Effector CD4-positive, alpha-beta T cell (primary cell): ENCODE data around the gene CXCR3.
A peak's percentile ranks its signal among the peaks of the same experiment; 100 is the strongest.
"Not testable (repeated sequence)": the region's sequence is repeated elsewhere in the genome, so short reads cannot be mapped to it uniquely, and the experiment has no call there.

Source experiments
- DNase-seq: peaks from one replicate; pipeline ENCODE4 v3.0.0-alpha.2; 2020

CXCR3 gene

DNA sequence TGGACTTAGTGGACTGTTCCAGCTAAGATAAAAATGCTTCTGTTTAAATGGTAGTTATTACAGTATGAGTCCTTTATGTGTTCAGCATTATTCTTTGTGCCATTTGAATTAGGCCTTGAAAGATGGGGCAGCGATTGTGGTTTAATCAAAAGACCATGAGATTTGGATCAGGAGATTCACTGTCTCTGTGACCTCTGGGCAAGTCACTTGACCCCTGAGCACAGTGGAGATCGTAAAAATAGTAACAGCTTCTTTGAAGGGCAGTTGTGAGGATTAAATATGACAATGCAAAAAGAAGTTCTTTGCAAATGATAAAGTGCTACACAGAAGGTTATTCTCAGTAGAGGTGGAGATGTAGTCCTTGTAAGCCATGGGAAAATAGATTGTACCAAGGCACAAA lies 10.8 kb downstream of the CXCR3 start:
- no peak for DNase-seq

DNA sequence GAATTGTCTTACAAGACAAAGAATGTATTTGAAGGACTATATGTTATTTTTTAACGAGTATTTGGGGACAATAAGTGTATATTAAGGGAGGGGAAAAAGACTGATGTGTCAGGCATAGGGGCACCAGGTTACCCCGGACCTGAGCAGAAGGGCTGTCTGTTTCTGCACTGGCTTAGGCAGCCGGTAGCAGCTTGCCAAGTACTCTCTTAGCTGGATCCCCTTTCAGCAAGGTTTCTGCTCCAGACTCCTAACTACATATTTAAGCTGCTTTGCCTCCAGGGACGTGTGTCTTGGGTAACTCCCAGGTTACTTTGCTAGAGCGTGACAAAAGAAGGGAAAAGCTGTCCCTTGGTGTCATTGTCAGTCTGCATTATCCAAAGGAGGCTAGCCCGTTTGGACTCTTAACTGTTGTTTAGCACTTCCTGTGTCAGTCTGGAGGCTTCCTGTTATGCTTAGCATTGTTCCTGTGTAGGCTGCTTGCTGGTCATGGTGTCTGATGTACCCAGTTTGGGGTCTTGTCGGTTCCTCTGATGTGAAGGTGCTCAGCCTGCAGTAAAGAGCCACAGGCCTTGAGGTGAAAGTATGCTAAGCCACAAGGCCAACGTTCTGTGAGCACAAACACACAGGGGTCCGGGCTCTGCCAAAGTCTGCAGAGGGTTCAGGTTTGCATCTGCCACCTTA lies 11.6 kb downstream of the CXCR3 start:
- peak; percentile 19 for DNase-seq

DNA sequence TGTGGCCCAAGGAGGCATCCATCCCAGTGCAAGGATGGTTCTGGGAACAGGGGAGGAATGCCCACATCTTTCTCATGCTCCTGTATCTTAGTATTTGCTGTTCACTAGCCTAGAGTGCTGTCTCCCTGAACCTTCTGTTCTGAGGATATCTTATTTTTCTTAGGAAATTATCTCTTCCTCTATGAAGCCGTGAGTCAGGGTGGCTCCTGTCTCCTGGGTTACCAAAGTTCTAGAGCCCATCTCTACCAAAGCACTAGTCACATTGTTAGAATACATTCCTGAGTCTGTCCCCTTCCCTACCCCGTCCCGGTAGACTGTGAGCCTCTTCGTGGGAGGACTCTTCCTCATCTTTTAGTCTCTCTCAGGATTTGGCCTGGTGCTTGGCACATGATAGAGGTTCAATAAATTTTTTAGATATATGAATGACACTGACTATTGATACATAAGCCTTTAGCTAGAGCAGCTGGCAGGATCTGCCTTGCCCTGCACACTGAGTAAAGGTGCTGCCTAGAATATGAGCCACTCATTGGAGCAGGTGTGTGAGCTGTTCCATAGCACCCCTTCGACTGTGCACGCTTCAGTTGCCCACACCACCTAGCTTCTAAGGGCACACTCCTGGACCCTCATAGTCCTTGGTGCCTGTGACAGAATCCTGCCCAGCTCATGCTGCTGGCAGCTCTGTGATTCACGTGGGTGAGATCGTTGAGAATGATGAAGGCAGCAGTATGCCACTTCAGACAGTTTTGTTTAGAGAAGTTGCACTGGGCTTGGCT lies 13.3 kb downstream of the CXCR3 start:
- DNase-seq: no peak

DNA sequence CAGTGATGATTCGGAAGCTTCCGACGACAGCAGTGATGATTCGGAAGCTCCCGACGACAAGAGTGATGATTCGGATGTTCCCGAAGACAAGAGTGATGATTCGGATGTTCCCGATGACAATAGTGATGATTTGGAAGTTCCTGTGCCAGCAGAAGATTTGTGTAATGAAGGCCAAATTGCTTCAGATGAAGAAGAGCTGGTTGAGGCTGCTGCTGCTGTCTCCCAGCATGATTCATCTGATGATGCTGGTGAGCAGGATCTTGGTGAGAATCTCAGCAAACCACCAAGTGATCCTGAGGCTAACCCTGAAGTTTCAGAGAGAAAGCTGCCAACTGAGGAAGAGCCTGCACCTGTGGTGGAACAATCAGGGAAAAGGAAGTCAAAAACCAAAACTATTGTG lies 14.2 kb downstream of the CXCR3 start:
- DNase-seq: no peak

DNA sequence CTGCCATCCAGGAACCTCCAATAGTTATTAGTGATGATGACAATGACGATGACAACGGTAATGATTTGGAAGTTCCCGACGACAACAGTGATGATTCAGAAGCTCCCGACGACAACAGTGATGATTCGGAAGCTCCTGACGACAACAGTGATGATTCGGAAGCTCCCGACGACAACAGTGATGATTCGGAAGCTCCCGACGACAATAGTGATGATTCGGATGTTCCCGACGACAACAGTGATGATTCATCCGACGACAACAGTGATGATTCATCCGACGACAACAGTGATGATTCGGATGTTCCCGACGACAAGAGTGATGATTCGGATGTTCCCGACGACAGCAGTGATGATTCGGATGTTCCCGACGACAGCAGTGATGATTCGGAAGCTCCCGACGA lies 14.7 kb downstream of the CXCR3 start:
- no peak for DNase-seq

DNA sequence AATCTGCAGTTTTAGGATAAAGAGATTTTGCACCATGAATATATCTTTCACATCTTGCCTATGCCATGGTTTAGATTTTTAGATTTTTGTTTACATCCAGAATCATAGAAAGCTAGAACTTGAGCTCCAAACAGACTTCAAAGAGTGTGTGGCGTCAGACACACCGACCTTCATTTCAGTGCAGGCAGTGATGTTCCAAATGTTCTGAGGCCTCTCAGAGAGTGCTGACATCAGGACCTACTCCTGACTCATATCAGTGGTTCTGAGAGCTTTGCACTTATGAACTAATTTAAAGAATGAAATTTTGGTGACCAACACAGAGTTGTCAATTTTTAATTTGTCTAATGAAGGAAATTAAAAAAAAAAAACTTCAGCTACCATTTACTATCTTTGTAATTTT lies 18.3 kb downstream of the CXCR3 start:
- no peak for DNase-seq

DNA sequence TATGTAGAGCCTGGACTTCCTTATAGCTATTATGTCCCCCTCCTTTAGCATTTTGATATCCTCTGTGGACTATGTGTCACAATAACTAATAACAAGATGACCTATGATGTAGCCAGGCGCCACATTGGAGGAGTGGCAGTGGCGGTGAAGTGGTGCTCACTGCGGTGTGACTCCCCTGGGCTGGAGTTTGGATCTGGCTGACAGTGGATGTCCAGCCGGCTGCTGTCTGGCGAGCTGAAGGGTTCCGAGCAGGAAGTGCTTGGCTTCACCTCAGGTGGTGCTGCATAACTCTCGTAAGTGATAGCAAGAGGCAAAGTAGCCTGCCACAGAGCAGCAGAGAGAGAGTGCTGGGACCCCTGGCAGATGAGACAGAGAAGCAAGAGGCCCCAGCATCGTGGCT lies 25.1 kb downstream of the CXCR3 start:
- DNase-seq: not testable (repeated sequence)

DNA sequence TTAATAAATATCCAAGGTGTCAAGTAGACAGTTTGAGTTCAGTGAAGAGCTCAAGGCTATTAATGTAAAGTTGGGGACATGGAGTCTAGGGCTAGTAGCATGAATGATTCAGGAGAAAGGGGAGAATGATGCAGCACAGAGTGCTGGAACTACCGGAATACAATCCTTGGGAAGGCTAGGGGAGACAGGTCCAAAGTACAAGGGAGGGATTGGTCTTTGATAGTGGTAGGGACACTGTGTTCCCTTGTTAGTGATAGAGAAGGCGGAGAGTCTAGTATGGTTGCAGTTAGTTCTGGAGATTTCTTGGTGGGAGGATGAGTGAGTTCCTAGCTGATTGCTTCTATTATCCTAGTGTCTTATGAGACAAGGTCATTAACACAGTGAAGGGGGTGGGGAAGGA lies 31.4 kb downstream of the CXCR3 start:
- DNase-seq: no peak

DNA sequence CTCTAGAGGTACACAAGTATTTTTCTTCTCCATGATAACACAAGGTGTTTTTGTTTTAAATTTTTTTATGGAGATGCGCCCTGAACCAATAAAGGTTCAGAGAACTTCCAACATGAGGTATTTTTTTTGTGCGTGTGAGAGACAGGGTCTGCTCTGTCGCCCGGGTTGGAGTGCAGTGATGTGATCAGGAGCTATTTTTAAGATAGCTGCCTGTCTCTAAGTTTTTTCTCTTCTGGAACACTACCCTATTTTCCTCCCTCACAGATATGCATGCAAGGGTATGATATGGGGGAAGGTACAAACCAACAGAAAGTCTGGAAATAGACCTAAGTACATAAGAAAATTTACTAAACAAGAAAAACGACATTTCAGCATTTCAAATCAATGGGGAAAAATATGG lies 37.1 kb downstream of the CXCR3 start:
- no peak for DNase-seq

DNA sequence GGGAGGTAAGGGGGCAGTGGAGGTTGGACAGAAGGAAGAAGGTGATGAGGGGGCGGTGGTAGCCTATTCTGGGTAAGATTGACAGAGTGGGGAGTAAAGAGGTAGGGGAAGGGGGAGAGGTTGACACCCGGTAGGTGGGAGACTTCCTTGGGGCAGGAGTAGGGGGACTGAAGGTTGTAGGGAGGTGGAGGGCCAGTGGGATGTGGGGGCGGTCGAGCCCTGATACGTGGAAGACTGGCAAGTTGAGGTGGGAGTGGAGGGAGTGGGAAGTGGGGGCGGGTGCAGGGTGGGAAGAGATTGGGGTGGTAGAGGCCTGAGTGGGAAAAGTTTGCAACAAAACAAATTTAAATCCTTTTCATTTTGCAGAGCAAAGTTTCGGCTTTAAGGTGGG lies 38.3 kb downstream of the CXCR3 start:
- no peak for DNase-seq

DNA sequence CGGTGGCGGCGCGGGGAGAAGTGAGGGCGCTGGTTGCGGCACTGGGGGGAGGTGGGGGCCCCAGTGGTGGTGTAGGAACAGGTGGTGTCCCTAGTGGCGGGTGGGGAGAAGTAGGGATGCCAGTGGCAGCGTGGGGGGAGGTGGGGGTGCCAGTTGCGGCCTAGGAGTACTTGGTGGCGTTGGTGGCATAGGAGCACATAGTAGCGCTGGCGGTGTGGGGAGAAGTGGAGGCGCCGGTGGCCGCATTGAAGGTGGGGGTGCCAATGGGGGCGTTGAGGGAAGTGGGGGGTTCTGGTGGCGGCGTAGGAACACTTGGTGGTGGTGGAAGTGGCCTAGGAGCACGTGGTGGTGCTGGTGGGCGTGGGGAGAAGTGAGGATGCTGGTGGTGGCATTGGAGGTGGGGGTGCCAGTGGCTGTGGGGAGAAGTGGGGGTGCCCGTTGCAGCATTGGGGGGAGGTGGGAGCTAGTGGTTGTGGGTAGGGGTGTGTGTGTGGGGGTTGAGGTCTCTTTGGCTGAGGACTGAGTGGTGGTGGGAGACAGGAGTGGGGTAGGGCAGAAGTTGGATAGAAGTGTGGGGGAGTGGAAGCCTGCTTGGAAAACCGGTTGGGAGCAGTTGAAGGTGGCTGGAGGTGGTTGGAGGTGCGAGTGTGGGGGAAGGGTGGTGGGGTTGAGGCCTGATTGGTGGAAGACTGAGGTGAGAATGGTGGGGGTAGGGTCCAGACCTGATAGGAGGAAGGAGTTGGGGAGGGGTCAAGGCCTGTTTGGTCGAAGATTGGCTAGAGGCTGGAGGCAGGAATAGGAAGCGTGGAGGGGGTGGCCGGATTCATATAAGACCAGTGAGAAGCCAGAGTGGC lies 38.9 kb downstream of the CXCR3 start:
- no peak for DNase-seq

DNA sequence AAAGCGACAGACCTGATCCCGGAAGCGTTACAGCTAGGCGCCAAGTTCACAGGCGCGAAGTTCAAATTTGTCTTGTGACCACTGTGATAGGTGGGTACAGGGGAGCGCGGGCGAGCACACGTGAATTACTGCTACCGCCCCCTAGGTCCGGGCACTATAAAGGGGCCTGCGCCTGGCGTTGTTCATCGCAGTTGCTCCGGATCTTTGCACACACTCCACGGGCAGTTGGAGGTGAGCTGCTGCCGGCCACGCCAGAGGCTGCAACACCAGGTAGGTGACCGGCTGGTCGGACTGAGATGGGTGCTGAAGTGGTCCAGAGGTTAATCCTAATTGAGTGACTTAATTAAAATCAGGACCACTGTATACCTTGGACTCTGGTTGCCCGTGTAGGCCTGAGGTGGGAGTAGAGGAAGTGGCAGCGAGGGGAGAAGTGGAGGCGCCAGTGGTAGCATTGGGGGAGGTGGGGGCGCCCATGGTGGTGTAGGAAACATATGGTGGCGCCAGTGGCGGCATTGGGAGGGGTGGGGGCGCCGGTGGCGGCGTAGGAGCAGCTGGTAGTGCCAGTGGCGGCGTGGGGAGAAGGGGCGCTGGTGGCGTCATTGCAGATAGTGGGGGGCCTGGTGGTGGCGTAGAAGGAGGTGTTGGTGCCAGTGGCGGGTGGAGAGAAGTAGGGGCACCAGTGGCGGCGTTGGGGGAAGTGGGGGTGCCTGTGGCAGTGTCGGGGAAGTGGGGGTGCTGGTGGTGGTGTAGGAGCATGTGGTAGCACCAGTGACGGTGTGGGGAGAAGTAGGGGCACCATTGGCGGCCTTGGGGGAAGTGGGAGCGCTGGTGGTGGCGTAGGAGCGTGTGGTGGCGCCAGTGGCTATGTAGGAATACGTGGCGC lies 39.8 kb downstream of the CXCR3 start, which contains the start of gene GCNA:
GCNA (plus strand) TSS at position 185 of the 883 bp plus-strand sequence. CDS start 2,385 bp downstream, outside the sequence.
- DNase-seq: no peak

DNA sequence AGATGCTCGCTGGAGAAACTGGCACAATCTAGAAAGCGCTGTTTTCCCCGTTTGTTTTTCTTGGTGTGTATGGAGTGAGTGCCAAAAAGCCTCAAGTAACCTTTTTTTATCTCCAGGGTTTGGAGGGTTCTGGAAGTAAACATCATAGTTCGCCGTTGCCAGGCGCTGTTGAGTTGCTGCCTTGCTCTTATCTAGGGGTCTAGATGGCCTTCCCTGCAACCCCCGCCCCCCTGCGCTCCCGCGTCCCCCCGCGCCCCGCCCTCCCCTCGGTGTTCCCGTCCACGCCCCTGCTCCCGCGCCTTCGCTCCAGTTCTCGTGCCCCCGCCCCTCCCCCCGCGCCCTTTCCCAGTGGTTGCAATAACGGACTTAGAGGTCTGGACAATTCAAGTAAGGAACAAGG lies 40.6 kb downstream of the CXCR3 start:
- no peak for DNase-seq

DNA sequence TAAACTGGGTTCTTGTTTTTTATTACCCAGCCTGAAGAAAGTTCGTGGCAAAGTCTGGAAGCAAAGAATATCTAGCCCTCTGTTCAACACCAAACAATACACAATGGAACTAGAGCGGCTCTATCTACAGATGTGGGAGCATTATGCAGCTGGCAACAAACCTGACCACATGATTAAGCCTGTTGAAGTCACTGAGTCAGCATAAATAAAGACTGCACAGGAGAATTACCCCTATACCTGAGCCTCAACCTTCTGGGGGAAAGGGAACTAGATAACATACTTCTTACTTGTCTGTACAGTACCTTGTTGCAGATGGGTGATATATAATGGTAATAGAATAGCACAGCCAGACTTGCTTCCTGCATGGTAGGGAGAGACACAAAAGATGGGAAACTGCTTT lies 44.7 kb downstream of the CXCR3 start:
- DNase-seq: no peak

DNA sequence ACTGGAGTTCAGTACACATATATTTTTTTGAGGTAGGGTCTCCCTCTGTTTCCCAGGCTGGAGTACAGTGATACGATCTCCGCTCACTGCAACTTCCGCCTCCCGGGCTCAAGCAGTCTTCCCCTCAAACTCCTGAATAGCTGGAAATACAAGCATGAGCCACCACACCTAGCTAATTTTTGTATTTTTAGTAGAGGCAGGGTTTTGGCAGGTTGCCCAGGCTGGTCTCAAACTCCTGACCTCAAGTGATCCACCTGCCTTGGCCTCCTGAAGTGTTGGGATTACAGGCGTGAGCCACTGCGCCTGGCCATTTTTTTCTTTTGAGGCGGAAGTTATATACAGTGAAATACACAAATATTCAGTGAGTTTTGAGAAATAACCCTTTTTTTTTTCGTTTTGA lies 46.9 kb downstream of the CXCR3 start:
- not testable (repeated sequence) for DNase-seq
